Measurements from ENCODE around the gene TUBB2A. TPM values are rescaled to one million over a fixed set of nuclear protein-coding genes. Genes with fewer than 3 reads are reported as not detected.
"Not testable (repeated sequence)": the region's sequence is repeated elsewhere in the genome, so short reads cannot be mapped to it uniquely, and the experiment has no call there.

Gene TUBB2A
- total and polyA plus RNA-seq, 7 donors = 41.4 to 106 (median 54.5) TPM

GRCh38 chr6:3190779-3191178, 33.4 kb upstream of the TUBB2A start:
- WGBS, 2 donors = 91% methylated on average over 5 of the region's 5 CpGs
- H3K36me3 ChIP-seq = no peaks in the 10 kb centered on the region
- no peaks in the 10 kb centered on the region for H3K27me3 ChIP-seq
- no peaks in the 10 kb centered on the region for H3K9me3 ChIP-seq
- intact Hi-C loops (cut with DNase I) = no loop called here
- H3K4me1 ChIP-seq = no peaks in the 10 kb centered on the region
- H3K4me3 ChIP-seq = no peak overlapping the region
- DNase-seq = no peak
- TF ChIP-seq, protein P1, sequence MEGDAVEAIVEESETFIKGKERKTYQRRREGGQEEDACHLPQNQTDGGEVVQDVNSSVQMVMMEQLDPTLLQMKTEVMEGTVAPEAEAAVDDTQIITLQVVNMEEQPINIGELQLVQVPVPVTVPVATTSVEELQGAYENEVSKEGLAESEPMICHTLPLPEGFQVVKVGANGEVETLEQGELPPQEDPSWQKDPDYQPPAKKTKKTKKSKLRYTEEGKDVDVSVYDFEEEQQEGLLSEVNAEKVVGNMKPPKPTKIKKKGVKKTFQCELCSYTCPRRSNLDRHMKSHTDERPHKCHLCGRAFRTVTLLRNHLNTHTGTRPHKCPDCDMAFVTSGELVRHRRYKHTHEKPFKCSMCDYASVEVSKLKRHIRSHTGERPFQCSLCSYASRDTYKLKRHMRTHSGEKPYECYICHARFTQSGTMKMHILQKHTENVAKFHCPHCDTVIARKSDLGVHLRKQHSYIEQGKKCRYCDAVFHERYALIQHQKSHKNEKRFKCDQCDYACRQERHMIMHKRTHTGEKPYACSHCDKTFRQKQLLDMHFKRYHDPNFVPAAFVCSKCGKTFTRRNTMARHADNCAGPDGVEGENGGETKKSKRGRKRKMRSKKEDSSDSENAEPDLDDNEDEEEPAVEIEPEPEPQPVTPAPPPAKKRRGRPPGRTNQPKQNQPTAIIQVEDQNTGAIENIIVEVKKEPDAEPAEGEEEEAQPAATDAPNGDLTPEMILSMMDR (IDR thresholded peaks at IDR 0.05) = no peak
- TF ChIP-seq POLR2A (IDR thresholded peaks at IDR 0.05) (no peak), EP300 (IDR thresholded peaks at IDR 0.05) (no peak), POLR2AphosphoS5 (IDR thresholded peaks at IDR 0.05) (no peak)
- no peak overlapping the region for H3K27ac ChIP-seq

DNA sequence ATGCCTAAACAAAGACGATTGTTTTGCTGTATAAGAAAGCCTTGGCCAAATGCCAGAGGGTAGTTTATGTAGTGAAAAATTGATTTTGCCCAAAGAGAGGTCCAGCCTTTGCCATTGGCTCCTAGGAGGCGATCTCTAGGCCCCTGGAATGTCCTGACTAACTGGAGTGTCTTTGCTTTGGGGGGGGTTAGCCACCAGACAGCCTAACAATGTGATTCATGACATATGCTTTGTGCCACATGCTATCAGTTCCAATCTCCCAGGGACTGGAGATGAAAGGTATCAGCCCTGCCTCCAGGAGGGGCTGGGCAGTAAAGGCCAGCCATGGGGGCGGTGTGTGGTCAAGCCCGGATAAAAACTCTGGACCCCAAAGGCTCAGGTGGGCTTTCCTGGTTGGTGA, 32.7 kb upstream of the TUBB2A start:
- no peaks in the 10 kb centered on the region for H3K9me3 ChIP-seq
- TF ChIP-seq EP300 (IDR thresholded peaks at IDR 0.05) = no peak
- no peak overlapping the region for H3K4me3 ChIP-seq
- no peak for DNase-seq
- 62 to 84% methylated on average over 4 of the region's 4 CpGs for WGBS, 2 donors
- no peaks in the 10 kb centered on the region for H3K36me3 ChIP-seq
- H3K27ac ChIP-seq = no peak overlapping the region
- no peaks in the 10 kb centered on the region for H3K4me1 ChIP-seq
- H3K27me3 ChIP-seq = no peaks in the 10 kb centered on the region
- intact Hi-C loops (cut with DNase I) = no loop called here

GRCh38 chr6:3189192-3189591, 31.8 kb upstream of the TUBB2A start:
- H3K4me1 ChIP-seq; DNase-seq; H3K36me3 ChIP-seq; H3K27ac ChIP-seq; intact Hi-C loops (cut with DNase I); H3K9me3 ChIP-seq; H3K27me3 ChIP-seq; H3K4me3 ChIP-seq: not testable (repeated sequence)
- WGBS, 2 donors = 86 to 91% methylated on average over 10 of the region's 10 CpGs

GRCh38 chr6:3188262-3188661, 30.9 kb upstream of the TUBB2A start:
- 76 to 80% methylated on average over 7 of the region's 7 CpGs for WGBS, 2 donors
- Histone ChIP-seq H3K4me3 (no peak overlapping the region), H3K27me3 (no peaks in the 10 kb centered on the region), H3K4me1 (no peaks in the 10 kb centered on the region), H3K36me3 (no peaks in the 10 kb centered on the region), H3K9me3 (no peaks in the 10 kb centered on the region), H3K27ac (no peak overlapping the region)
- intact Hi-C loops (cut with DNase I) = no loop called here
- no peak for DNase-seq
- TF ChIP-seq, protein P1 (IDR thresholded peaks at IDR 0.05) = no peak
- no peak for TF ChIP-seq EP300 (IDR thresholded peaks at IDR 0.05)
- TF ChIP-seq POLR2AphosphoS5 (IDR thresholded peaks at IDR 0.05) = no peak
- TF ChIP-seq POLR2A (IDR thresholded peaks at IDR 0.05) = no peak

DNA sequence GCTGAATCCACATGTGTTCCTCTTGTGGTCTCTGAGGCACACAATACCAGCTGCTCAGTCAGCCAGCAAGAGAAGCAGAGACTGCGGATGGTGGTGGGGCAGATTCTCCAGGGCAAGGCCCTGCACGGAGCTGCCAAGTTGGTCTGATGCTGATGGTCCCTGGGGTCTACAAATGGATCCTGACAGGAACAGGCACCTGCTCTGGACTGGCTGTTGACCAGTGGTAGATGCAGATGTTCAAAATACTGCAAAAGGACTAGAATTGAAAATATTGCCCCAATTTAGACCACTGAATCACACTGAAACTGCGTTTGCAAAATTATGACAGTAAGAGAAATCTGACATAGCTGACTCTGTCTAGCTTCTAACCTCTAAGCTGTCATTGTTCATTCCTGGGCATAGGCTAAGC, 29.6 kb upstream of the TUBB2A start:
- no peak for DNase-seq
- H3K4me3 ChIP-seq = no peak overlapping the region
- WGBS, 2 donors = 92 to 95% methylated on average over 3 of the region's 3 CpGs
- no peaks in the 10 kb centered on the region for H3K27me3 ChIP-seq
- no peaks in the 10 kb centered on the region for H3K36me3 ChIP-seq
- intact Hi-C loops (cut with DNase I) = no loop called here
- H3K9me3 ChIP-seq = no peaks in the 10 kb centered on the region
- no peaks in the 10 kb centered on the region for H3K4me1 ChIP-seq
- TF ChIP-seq POLR2AphosphoS5 (IDR thresholded peaks at IDR 0.05) (no peak), POLR2A (IDR thresholded peaks at IDR 0.05) (no peak), EP300 (IDR thresholded peaks at IDR 0.05) (no peak)
- TF ChIP-seq, protein P1 (IDR thresholded peaks at IDR 0.05) = no peak
- no peak overlapping the region for H3K27ac ChIP-seq

DNA sequence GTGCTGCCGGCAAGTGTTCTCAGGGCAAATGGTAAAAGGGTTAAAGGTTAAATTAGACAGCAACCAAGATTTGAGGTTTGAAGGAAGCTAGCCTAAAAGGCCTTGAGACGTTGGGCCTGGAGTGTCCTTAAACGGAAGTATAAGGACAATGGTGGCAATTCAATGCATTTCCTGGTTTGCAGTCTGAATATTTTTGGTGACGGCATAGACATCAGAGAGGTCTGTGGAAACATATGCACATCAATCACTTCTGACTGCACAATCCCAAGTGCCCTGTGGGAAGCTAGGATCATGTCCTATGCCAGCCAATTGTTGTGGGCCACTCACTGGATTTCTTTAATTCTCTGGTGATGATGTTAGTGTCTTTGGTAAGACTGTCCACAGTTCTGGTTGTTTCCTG, 25.7 kb upstream of the TUBB2A start:
- Histone ChIP-seq H3K9me3 (no peaks in the 10 kb centered on the region), H3K36me3 (no peaks in the 10 kb centered on the region), H3K27ac (no peak overlapping the region), H3K4me1 (no peaks in the 10 kb centered on the region), H3K27me3 (no peaks in the 10 kb centered on the region), H3K4me3 (no peak overlapping the region)
- no peak for DNase-seq
- 78 to 84% methylated on average over 4 of the region's 4 CpGs for WGBS, 2 donors
- TF ChIP-seq POLR2AphosphoS5 (IDR thresholded peaks at IDR 0.05) (no peak), EP300 (IDR thresholded peaks at IDR 0.05) (no peak), POLR2A (IDR thresholded peaks at IDR 0.05) (no peak)
- TF ChIP-seq, protein P1 (IDR thresholded peaks at IDR 0.05) = no peak
- intact Hi-C loops (cut with DNase I) = no loop called here

All from sigmoid colon (tissue), 7 donors.